ENCODE measurements around the gene DCAF6. TPM values are rescaled to one million over a fixed set of nuclear protein-coding genes. Genes with fewer than 3 reads are reported as not detected.

The DCAF6 gene
- total RNA-seq, 2 donors from 2014 or later = 71.4 to 116 TPM

GRCh38 chr1:168009322-168009721 is 72.8 kb downstream of the DCAF6 start:
- Histone ChIP-seq H3K27ac (no peak overlapping the region), H3K4me1 (replicated peaks) (no peaks in the 10 kb centered on the region), H3K9me3 (no peaks in the 10 kb centered on the region), H3K4me3 (no peak overlapping the region), H3K36me3 (no peaks in the 10 kb centered on the region), H3K27me3 (replicated peaks; ENCODE audit: insufficient read depth) (no peaks in the 10 kb centered on the region)
- intact Hi-C loops (cut with DNase I) = no loop called here
- no peak for DNase-seq (ENCODE audit: low spot score)
- no peak for TF ChIP-seq POLR2A (IDR thresholded peaks at IDR 0.05)
- TF ChIP-seq CTCF (IDR thresholded peaks at IDR 0.05) = no peak
- TF ChIP-seq POLR2AphosphoS5 (IDR thresholded peaks at IDR 0.05) = no peak

GRCh38 chr1:168019407-168019806 is 82.9 kb downstream of the DCAF6 start:
- WGBS = 83% methylated on average over 1 of the region's 1 CpG
- Histone ChIP-seq H3K9me3 (no peaks in the 10 kb centered on the region), H3K4me3 (no peak overlapping the region), H3K4me1 (replicated peaks) (no peaks in the 10 kb centered on the region), H3K36me3 (no peaks in the 10 kb centered on the region), H3K27ac (no peak overlapping the region), H3K27me3 (replicated peaks; ENCODE audit: insufficient read depth) (no peaks in the 10 kb centered on the region)
- no peak for DNase-seq (ENCODE audit: low spot score)
- intact Hi-C loops (cut with DNase I) = no loop called here
- TF ChIP-seq CTCF (IDR thresholded peaks at IDR 0.05) = no peak
- no peak for TF ChIP-seq POLR2A (IDR thresholded peaks at IDR 0.05)
- no peak for TF ChIP-seq POLR2AphosphoS5 (IDR thresholded peaks at IDR 0.05)

- WGBS = 94% methylated on average over 5 of the region's 5 CpGs
- intact Hi-C loops (cut with DNase I) = no loop called here
- H3K27ac ChIP-seq = no peak overlapping the region
- no peaks in the 10 kb centered on the region for H3K36me3 ChIP-seq
- no peak for DNase-seq (ENCODE audit: low spot score)
- TF ChIP-seq POLR2A (IDR thresholded peaks at IDR 0.05) = no peak
- TF ChIP-seq CTCF (IDR thresholded peaks at IDR 0.05) = no peak
- no peak for TF ChIP-seq POLR2AphosphoS5 (IDR thresholded peaks at IDR 0.05)
- H3K4me3 ChIP-seq = no peak overlapping the region
- no peaks in the 10 kb centered on the region for H3K4me1 ChIP-seq (replicated peaks)
- H3K27me3 ChIP-seq (replicated peaks; ENCODE audit: insufficient read depth) = no peaks in the 10 kb centered on the region
- H3K9me3 ChIP-seq = no peaks in the 10 kb centered on the region
Observed at GRCh38 chr1:168031198-168031597, 94.7 kb downstream of the DCAF6 start.

- no peak for DNase-seq (ENCODE audit: low spot score)
- Histone ChIP-seq H3K9me3 (no peaks in the 10 kb centered on the region), H3K27me3 (replicated peaks; ENCODE audit: insufficient read depth) (no peaks in the 10 kb centered on the region), H3K4me3 (no peak overlapping the region), H3K36me3 (no peaks in the 10 kb centered on the region), H3K27ac (no peak overlapping the region), H3K4me1 (replicated peaks) (no peaks in the 10 kb centered on the region)
- 76% methylated on average over 4 of the region's 4 CpGs for WGBS
- TF ChIP-seq CTCF (IDR thresholded peaks at IDR 0.05) (no peak), POLR2AphosphoS5 (IDR thresholded peaks at IDR 0.05) (no peak), POLR2A (IDR thresholded peaks at IDR 0.05) (no peak)
- intact Hi-C loops (cut with DNase I) = no loop called here
Observed at GRCh38 chr1:168031627-168032026, 95.1 kb downstream of the DCAF6 start.

GRCh38 chr1:168032029-168032428 is 95.5 kb downstream of the DCAF6 start:
- DNase-seq (ENCODE audit: low spot score) = no peak
- Histone ChIP-seq H3K36me3 (no peaks in the 10 kb centered on the region), H3K4me3 (no peak overlapping the region), H3K27ac (no peak overlapping the region), H3K9me3 (no peaks in the 10 kb centered on the region), H3K27me3 (replicated peaks; ENCODE audit: insufficient read depth) (no peaks in the 10 kb centered on the region), H3K4me1 (replicated peaks) (no peaks in the 10 kb centered on the region)
- TF ChIP-seq CTCF (IDR thresholded peaks at IDR 0.05) = no peak
- no peak for TF ChIP-seq POLR2AphosphoS5 (IDR thresholded peaks at IDR 0.05)
- TF ChIP-seq POLR2A (IDR thresholded peaks at IDR 0.05) = no peak
- 87% methylated on average over 1 of the region's 1 CpG for WGBS
- intact Hi-C loops (cut with DNase I) = no loop called here

All from prostate gland (tissue), 2 donors.